HepG2 (cell line): ENCODE data around the gene RALY. TPM values are rescaled to one million over a fixed set of nuclear protein-coding genes. Genes with fewer than 3 reads are reported as not detected.

Experiments
- FOXK1 ChIP-seq: sonication (generic); formaldehyde crosslinking; IDR thresholded peaks from 2 replicates; pipeline ENCODE4 v1.4.0; 2020; ENCODE audit warnings: low read depth, missing genetic modification reagents, borderline replicate concordance
- HOXA5 ChIP-seq: sonication (generic); formaldehyde crosslinking; IDR thresholded peaks from 2 replicates; pipeline ENCODE4 v1.4.0; 2020; ENCODE audit warnings: missing genetic modification reagents
- KAT8 ChIP-seq: IDR thresholded peaks from 2 replicates; pipeline ENCODE4 v1.6.1; 2016; ENCODE audit warnings: missing genetic modification reagents, missing compliant biosample characterization
- KDM2A ChIP-seq: sonication (generic); formaldehyde crosslinking; IDR thresholded peaks from 2 replicates; pipeline ENCODE4 v1.4.0; 2020; ENCODE audit warnings: low read depth, missing genetic modification reagents, borderline replicate concordance
- LCORL ChIP-seq, 2 experiments: fragments of 450-650 bp in 1 of 2; sonication (generic) in 1 of 2; formaldehyde crosslinking in 1 of 2; IDR thresholded peaks; 2 replicates each; pipeline versions ENCODE4 v1.5.0 to v1.6.1; 2017 to 2020; ENCODE audit warnings: antibody characterized with exemption in 1 of 2, missing genetic modification reagents in 1 of 2
- PAX8 ChIP-seq: sonication (generic); formaldehyde crosslinking; IDR thresholded peaks from 2 replicates; pipeline ENCODE4 v1.8.0; 2022; ENCODE audit warnings: mild to moderate bottlenecking, missing genetic modification reagents, borderline replicate concordance
- POLR2AphosphoS2 ChIP-seq: IDR thresholded peaks from 2 replicates; pipeline ENCODE4 v1.6.1; 2011; ENCODE audit warnings: low read depth, low read length, improper control_type of control experiment
- PTBP1 ChIP-seq: fragments of 200-400 bp; formaldehyde crosslinking; IDR thresholded peaks from 2 replicates; pipeline ENCODE4 v1.6.1; 2018; ENCODE audit warnings: low read length, low read depth; ENCODE audit not compliant: poor library complexity, severe bottlenecking
- SAFB2 ChIP-seq: sonication (generic); formaldehyde crosslinking; IDR thresholded peaks from 2 replicates; pipeline ENCODE4 v1.5.1; 2020; ENCODE audit warnings: missing genetic modification reagents, low read depth, mild to moderate bottlenecking, borderline replicate concordance
- TGIF2 ChIP-seq: IDR thresholded peaks from 2 replicates; pipeline ENCODE4 v1.6.1; 2016; ENCODE audit warnings: control low read depth, missing compliant biosample characterization
- ZC3H4 ChIP-seq: sonication (generic); formaldehyde crosslinking; IDR thresholded peaks from 2 replicates; pipeline ENCODE4 v1.4.0; 2020; ENCODE audit warnings: missing genetic modification reagents, borderline replicate concordance
- ZNF256 ChIP-seq: sonication (generic); formaldehyde crosslinking; conservative IDR thresholded peaks from 2 replicates; pipeline ENCODE4 v1.4.0; 2020; ENCODE audit warnings: missing genetic modification reagents
- ZNF33A ChIP-seq: sonication (generic); formaldehyde crosslinking; IDR thresholded peaks from 2 replicates; pipeline ENCODE4 v1.5.1; 2020; ENCODE audit warnings: missing genetic modification reagents, mild to moderate bottlenecking, moderate library complexity, borderline replicate concordance
- ZNF605 ChIP-seq: sonication (generic); formaldehyde crosslinking; IDR thresholded peaks from 2 replicates; pipeline ENCODE4 v1.8.0; 2022; ENCODE audit warnings: mild to moderate bottlenecking, missing genetic modification reagents
- ZNF776 ChIP-seq: sonication (generic); formaldehyde crosslinking; IDR thresholded peaks from 2 replicates; pipeline ENCODE4 v1.4.0; 2020; ENCODE audit warnings: mild to moderate bottlenecking, missing genetic modification reagents
- polyA plus RNA-seq, 8 experiments: library from polyadenylated mRNA; depleted of rRNA in 3 of 8; stranded (reverse) in 7 of 8; unstranded in 1 of 8; fragments of >200 nt; fragmentation: Illumina TruSeq in 4 of 8; extraction: Trizol in 4 of 8; gene quantifications; 2 replicates each; pipeline versions ENCODE4 v1.2.1 to v1.2.3, GENCODE V29; 2011 to 2016; ENCODE audit warnings: low read depth in 4 of 8, missing spikeins in 1 of 8, mixed read lengths in 1 of 8; ENCODE audit not compliant: insufficient read depth in 1 of 8
- total RNA-seq, 5 experiments: library from RNA; depleted of rRNA; stranded (reverse); fragments of >200 nt; fragmentation: Illumina TruSeq; extraction: Trizol; gene quantifications; 2 replicates each; pipeline ENCODE4 v1.2.3, GENCODE V29; 2016; ENCODE audit warnings: low read depth in 1 of 5
- TF ChIP-seq, protein P1 (sequence below), 2 experiments: sonication (generic) in 1 of 2; formaldehyde crosslinking in 1 of 2; IDR thresholded peaks; 2 replicates each; pipeline versions ENCODE4 v1.6.1 to v1.9.0; 2014 to 2022; ENCODE audit warnings: antibody characterized with exemption in 1 of 2, borderline replicate concordance in 1 of 2, inconsistent platforms in 1 of 2, low read depth in 1 of 2, missing genetic modification reagents in 1 of 2
- TF ChIP-seq, protein P2 (sequence below): sonication (generic); formaldehyde crosslinking; IDR thresholded peaks from 2 replicates; pipeline ENCODE4 v1.4.0; 2020; ENCODE audit warnings: missing genetic modification reagents, borderline replicate concordance
- TF ChIP-seq, protein P3 (sequence below): sonication (generic); IDR thresholded peaks from 2 replicates; pipeline ENCODE4 v1.6.1; 2016; ENCODE audit warnings: low read depth, borderline replicate concordance

RALY gene
- total and polyA plus RNA-seq, 2 of the 13 experiments (the other 11 are each of a cell fraction or from before 2014, with no cell fraction given) = 178 to 186 TPM

DNA sequence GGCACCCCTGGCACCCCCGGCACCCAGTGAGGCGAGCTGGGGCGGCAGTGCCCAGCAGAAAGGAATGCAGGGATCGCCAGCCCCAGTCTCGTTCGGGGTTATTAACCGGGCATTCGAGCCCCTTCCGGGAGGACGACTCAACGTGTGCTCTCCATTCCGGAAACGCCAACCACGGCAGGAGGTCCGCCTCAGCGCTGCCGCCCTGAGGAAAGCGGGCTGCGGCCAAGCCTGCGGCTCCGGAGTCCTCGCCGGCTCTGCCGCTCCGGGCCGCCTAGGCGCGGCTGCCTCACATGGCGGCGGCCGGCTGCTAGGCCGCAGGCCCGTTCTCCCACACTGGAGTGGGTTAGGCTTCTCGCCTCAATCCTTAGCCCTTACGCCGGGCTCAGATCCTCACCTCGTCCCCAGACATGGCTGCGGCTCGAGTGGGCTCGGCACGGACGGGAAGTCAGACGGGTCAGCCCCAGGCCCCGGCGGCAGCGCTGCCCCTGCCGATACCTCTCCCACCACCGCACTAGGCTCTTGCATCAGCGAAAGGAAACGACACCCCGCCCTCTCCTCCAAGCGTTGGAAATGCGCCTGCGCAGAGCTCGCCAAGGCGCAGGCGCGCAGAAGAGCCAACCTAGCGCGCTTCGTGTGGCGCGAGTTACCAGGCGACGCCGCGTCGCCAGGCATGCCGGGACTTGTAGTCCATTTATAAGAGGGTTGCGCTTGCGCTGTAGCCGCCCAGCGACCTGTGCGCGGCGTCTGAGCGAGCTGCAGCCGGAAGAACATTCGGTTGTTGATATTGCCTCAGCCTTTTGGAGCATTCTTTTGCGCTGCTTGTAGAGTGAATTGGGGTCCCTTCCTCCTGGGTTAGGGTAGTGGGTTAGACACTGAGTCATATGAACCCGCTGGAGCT lies 118.2 kb downstream of the RALY start, which contains the start of gene EIF2S2 (continued):
- TF ChIP-seq, protein P1, sequence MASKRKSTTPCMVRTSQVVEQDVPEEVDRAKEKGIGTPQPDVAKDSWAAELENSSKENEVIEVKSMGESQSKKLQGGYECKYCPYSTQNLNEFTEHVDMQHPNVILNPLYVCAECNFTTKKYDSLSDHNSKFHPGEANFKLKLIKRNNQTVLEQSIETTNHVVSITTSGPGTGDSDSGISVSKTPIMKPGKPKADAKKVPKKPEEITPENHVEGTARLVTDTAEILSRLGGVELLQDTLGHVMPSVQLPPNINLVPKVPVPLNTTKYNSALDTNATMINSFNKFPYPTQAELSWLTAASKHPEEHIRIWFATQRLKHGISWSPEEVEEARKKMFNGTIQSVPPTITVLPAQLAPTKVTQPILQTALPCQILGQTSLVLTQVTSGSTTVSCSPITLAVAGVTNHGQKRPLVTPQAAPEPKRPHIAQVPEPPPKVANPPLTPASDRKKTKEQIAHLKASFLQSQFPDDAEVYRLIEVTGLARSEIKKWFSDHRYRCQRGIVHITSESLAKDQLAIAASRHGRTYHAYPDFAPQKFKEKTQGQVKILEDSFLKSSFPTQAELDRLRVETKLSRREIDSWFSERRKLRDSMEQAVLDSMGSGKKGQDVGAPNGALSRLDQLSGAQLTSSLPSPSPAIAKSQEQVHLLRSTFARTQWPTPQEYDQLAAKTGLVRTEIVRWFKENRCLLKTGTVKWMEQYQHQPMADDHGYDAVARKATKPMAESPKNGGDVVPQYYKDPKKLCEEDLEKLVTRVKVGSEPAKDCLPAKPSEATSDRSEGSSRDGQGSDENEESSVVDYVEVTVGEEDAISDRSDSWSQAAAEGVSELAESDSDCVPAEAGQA (IDR thresholded peaks at IDR 0.05; ENCODE audit: low read depth) = peak; percentile 88
- TF ChIP-seq, protein P1 (CRISPR knock-in tag; IDR thresholded peaks at IDR 0.05; ENCODE audit: borderline replicate concordance) = peak; percentile 96; the same call in 1 of the 2 replicates
- TF ChIP-seq ZC3H4 (CRISPR knock-in tag) = peak; percentile 86; the same call in 1 of the 2 replicates
- TF ChIP-seq FOXK1 (CRISPR knock-in tag) = peak; percentile 98
- TF ChIP-seq, protein P2, sequence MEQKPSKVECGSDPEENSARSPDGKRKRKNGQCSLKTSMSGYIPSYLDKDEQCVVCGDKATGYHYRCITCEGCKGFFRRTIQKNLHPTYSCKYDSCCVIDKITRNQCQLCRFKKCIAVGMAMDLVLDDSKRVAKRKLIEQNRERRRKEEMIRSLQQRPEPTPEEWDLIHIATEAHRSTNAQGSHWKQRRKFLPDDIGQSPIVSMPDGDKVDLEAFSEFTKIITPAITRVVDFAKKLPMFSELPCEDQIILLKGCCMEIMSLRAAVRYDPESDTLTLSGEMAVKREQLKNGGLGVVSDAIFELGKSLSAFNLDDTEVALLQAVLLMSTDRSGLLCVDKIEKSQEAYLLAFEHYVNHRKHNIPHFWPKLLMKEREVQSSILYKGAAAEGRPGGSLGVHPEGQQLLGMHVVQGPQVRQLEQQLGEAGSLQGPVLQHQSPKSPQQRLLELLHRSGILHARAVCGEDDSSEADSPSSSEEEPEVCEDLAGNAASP (CRISPR knock-in tag) = no peak; the same call in 1 of the 2 replicates
- no peak for TF ChIP-seq ZNF33A (CRISPR knock-in tag)
- TF ChIP-seq SAFB2 (CRISPR knock-in tag) = peak; percentile 100
- TF ChIP-seq PTBP1 = no peak
- TF ChIP-seq ZNF776 (CRISPR knock-in tag) = peak; percentile 99
- peak; percentile 96 for TF ChIP-seq KAT8
- peak; percentile 81; the same call in 1 of the 2 replicates for TF ChIP-seq POLR2AphosphoS2
- TF ChIP-seq HOXA5 (CRISPR knock-in tag) = peak; percentile 97
- peak; percentile 32 for TF ChIP-seq TGIF2 (CRISPR knock-in tag)
- peak; percentile 57; the same call in 1 of the 2 replicates for TF ChIP-seq ZNF605
- TF ChIP-seq, protein P3, sequence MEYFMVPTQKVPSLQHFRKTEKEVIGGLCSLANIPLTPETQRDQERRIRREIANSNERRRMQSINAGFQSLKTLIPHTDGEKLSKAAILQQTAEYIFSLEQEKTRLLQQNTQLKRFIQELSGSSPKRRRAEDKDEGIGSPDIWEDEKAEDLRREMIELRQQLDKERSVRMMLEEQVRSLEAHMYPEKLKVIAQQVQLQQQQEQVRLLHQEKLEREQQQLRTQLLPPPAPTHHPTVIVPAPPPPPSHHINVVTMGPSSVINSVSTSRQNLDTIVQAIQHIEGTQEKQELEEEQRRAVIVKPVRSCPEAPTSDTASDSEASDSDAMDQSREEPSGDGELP = peak; percentile 7; the same call in 1 of the 2 replicates
- TF ChIP-seq PAX8 = no peak
- peak; percentile 92 for TF ChIP-seq ZNF256 (CRISPR knock-in tag)
- no peak for TF ChIP-seq LCORL (IDR thresholded peaks at IDR 0.05)
- TF ChIP-seq LCORL (CRISPR knock-in tag; IDR thresholded peaks at IDR 0.05) = peak; percentile 92
- TF ChIP-seq KDM2A (CRISPR knock-in tag) = peak; percentile 94
